GM13977 (cell line): ENCODE data around the gene DBX1.

Experiments used
- DNase-seq: peaks from one replicate; pipeline ENCODE4 v3.0.0; 2012; ENCODE audit warnings: low spot score
- CTCF ChIP-seq: IDR thresholded peaks from 2 replicates; pipeline ENCODE4 v1.5.1; 2012; ENCODE audit warnings: mild to moderate bottlenecking, control low read depth; ENCODE audit not compliant: insufficient read depth; ENCODE audit errors: extremely low read depth, missing control alignments
- in situ Hi-C: fragments of 300-500 bp; cut with MboI; formaldehyde crosslinking; loops from one replicate; pipeline ENCODE4 v1.12.0; 2022; ENCODE audit warnings: low sequenced_read_pairs, low pct_unique_long_range_greater_than_20kb, mixed read lengths, inconsistent platforms; ENCODE audit not compliant: unreplicated experiment

Gene DBX1

GRCh38 chr11:20116825-20117224 is 43.5 kb downstream of the DBX1 start:
- in situ Hi-C loops, result no loop called here
- TF ChIP-seq CTCF, result no peak
- no peak for DNase-seq

- in situ Hi-C loops, result no loop called here
- TF ChIP-seq CTCF, result no peak
- no peak for DNase-seq
Measured at GRCh38 chr11:20114588-20114987, 45.7 kb downstream of the DBX1 start.

GRCh38 chr11:20113149-20113438 is 47.2 kb downstream of the DBX1 start:
- in situ Hi-C loops, result no loop called here
- no peak for TF ChIP-seq CTCF
- no peak for DNase-seq

GRCh38 chr11:20112291-20113148 is 47.8 kb downstream of the DBX1 start:
- no peak for DNase-seq
- in situ Hi-C loops, result no loop called here
- TF ChIP-seq CTCF, result no peak

GRCh38 chr11:20111871-20112270 is 48.4 kb downstream of the DBX1 start:
- in situ Hi-C loops, result no loop called here
- TF ChIP-seq CTCF, result no peak
- no peak for DNase-seq

GRCh38 chr11:20110908-20111669 is 49.2 kb downstream of the DBX1 start:
- DNase-seq, result peak; percentile 77
- TF ChIP-seq CTCF, result peak; percentile 93
- in situ Hi-C loops, result no loop called here
